Mesenteric fat pad (tissue), 1 donor: ENCODE data around the gene NES. TPM values are rescaled to one million over a fixed set of nuclear protein-coding genes. Genes with fewer than 3 reads are reported as not detected.

Source experiments
- DNase-seq: peaks from one replicate; pipeline ENCODE4 v3.0.0-alpha.2; 2020; ENCODE audit warnings: low spot score
- total RNA-seq: library from RNA; stranded (reverse); fragmentation: NEBNext Ultra II Directional; extraction: Animal tissue kit (Norgen Biotek cat#: 25700); gene quantifications from one replicate; pipeline ENCODE4 v1.2.1, GENCODE V29; 2021
- donor health status: DM: yes; HTN: yes; CAD: no.

NES gene
- total RNA-seq, 1 donor from 2014 or later: 49.5 TPM

DNA sequence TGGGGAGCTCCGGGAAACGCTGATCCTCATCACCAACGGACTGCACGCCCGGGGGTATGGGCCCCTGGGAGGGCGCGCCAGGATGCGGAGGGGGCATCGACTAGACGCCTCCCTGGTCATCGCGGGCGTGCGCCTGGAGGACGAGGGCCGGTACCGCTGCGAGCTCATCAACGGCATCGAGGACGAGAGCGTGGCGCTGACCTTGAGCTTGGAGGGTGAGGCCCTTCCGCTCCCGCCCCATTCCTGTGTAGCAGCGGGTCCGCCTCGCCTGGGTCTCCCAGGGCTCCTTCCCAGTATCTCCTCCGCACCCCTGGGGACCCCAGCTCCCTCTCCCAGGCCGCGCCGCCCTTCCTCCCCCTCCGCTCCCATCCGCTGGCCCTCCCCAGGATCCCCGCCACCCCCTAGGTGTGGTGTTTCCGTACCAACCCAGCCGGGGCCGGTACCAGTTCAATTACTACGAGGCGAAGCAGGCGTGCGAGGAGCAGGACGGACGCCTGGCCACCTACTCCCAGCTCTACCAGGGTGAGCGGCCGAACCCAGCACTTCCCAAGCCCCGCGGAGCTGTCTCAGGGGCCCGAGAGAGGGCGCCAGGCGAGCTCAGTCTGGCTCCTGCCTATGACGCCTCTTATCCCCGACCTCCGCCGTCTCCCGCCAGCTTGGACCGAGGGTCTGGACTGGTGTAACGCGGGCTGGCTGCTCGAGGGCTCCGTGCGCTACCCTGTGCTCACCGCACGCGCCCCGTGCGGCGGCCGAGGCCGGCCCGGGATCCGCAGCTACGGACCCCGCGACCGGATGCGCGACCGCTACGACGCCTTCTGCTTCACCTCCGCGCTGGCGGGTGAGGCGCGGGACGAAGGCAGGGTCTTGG is 53.0 kb downstream of the NES start:
- DNase-seq: no peak

DNA sequence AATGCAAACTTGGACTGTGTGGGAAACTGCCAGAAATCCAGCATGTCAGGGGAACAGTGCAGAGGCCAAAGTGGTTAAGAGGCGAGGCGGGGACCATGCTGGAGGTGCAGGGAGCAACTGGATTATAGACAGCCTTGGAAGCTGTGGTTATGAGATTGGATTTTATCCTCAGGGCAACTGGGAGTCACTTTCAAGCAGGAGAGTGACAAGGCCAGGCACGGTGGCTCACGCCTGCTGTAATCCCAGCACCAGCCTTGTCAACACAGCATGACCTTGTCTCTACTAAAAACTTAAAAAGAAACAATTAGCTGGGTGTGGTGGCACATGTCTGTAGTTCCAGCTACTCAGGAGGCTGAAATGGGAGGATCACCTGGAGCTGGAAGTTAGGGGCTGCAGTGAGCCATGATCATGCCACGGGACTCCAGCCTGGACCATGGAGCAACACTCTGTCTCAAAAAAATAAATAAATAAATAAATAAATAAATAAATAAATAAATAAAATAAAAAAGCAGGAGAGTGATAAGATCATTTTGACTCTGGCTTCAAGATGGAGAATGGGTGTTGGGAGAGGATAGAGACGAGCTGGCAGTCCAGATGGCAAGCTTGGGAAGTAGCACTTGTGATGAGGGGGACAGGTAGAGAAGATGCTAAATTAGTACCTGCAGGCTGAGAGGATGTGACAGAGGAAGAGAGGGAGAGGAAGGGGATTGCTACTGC is 54.5 kb downstream of the NES start:
- no peak for DNase-seq

DNA sequence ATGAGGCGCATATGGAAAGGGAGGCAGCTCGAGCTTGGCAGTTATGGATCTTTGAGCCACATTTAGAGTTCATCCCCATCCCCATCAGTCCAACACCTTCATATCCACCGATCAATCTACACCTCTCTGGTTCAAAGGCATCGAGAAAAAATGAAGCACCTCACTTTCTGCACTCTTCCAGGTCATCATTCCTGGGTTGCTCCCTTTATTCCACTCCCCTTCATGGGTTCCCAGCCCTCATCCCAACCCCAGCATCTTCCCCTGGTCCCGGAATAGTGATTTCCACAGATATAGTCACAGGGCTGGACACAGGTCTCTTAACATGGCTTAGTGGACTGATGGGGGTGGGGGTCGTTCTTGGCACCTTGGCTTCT is 57.6 kb downstream of the NES start:
- DNase-seq: no peak

DNA sequence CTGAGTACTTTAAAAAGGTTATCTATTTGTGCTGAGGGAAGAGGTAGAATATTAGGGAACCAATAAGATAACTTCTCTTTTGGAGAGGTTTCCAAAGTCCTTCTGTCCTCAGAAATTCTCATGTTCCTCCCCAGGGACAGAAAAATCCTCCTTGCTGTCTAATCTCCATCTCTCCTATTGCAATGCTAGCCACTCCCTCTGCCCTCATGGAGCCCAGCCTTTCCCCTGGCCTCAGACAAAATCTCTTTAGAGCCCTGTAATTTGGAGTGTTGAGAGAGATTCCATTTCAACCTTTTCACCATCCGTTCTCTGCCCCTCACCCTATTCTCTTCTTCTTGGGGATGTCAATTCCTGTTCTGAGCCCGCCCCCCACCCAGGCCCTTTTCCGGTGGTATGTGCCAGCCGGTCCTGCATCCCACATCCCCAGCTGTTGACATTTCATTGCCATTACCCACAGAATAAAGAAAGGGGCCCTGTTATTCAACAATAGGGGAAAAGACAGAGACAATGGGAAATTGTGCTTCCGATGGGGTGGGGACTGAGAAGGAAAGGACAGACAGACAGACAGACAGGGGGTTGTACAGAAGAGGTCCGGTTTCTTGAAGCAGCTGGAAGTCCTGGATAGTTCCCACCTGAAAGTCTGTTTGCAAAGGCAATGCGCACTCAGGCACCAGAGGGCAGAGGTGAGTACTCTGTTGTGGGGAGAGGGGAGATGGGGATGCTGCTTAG is 58.2 kb downstream of the NES start, which contains the start of gene HAPLN2:
Gene HAPLN2 (plus strand): TSS at position 563 of the 729 bp plus-strand sequence. CDS start 4,076 bp downstream, outside the sequence.
- no peak for DNase-seq

Other genes with a start within 250 kb of the NES start
- gene MEF2D, start 176.6 kb downstream of the NES start, total RNA-seq: 38.7 TPM
- gene IQGAP3, start 104.8 kb downstream of the NES start, total RNA-seq: 0.55 TPM
- gene TTC24, start 97.7 kb downstream of the NES start, total RNA-seq: not detected
- gene NAXE, start 85.6 kb downstream of the NES start, total RNA-seq: 55.1 TPM
- 40.4 TPM for gene GPATCH4, start 75.9 kb downstream of the NES start, total RNA-seq
- 0.35 TPM for gene HAPLN2, start 58.0 kb downstream of the NES start, total RNA-seq
- gene BCAN, start 35.3 kb downstream of the NES start, total RNA-seq: 0.16 TPM
- gene CRABP2, start 28.2 kb upstream of the NES start, total RNA-seq: 6.7 TPM
- gene METTL25B, start 51.1 kb upstream of the NES start, total RNA-seq: 20.0 TPM
- 24.4 TPM for gene ISG20L2, start 51.4 kb upstream of the NES start, total RNA-seq
- gene MRPL24, start 63.7 kb upstream of the NES start, total RNA-seq: 89.6 TPM
- 154 TPM for gene HDGF, start 74.3 kb upstream of the NES start, total RNA-seq
- 64.4 TPM for gene PRCC, start 90.1 kb upstream of the NES start, total RNA-seq
- gene SH2D2A, start 139.4 kb upstream of the NES start, total RNA-seq: 4.7 TPM
- gene INSRR, start 181.7 kb upstream of the NES start, total RNA-seq: 0.10 TPM
- gene NTRK1, start 183.5 kb upstream of the NES start, total RNA-seq: 1.8 TPM
- 17.7 TPM for gene PEAR1, start 216.3 kb upstream of the NES start, total RNA-seq
- 0.32 TPM for gene LRRC71, start 243.2 kb upstream of the NES start, total RNA-seq